Transverse colon (tissue), 4 donors: ENCODE measurements around the gene TTLL12.

Source experiments
- CTCF ChIP-seq, 5 experiments: fragments of 200-600 bp in 3 of 5; fragments of 450-650 bp in 2 of 5; sonication (generic) in 3 of 5; IDR thresholded peaks; 1 replicate in 2 of 5; 2 replicates in 3 of 5; pipeline ENCODE4 v1.5.1; 2016 to 2017; ENCODE audit warnings: antibody characterized with exemption in 5 of 5, inconsistent platforms in 3 of 5, mild to moderate bottlenecking in 2 of 5, moderate library complexity in 1 of 5
- EP300 ChIP-seq: sonication (generic); formaldehyde crosslinking; IDR thresholded peaks from one replicate; pipeline ENCODE4 v1.6.1; 2017; ENCODE audit warnings: antibody characterized with exemption, low read depth
- POLR2A ChIP-seq: fragments of 450-650 bp; IDR thresholded peaks from one replicate; pipeline ENCODE4 v1.6.1; 2016; ENCODE audit warnings: antibody characterized with exemption, mild to moderate bottlenecking, moderate library complexity
- POLR2AphosphoS5 ChIP-seq, 3 donors: sonication (generic); formaldehyde crosslinking; IDR thresholded peaks; one replicate each; pipeline ENCODE4 v1.6.1; 2016; ENCODE audit warnings: antibody characterized with exemption in 3 of 3

- TF ChIP-seq EP300 (no peak), CTCF (IDR thresholded peaks at IDR 0.05) (no peak), POLR2A (peak; percentile 62), POLR2AphosphoS5 (IDR thresholded peaks at IDR 0.05) (peak; percentile 75 to 85 (median 83))
These were observed 35.5 kb downstream of the TTLL12 start, which contains the start of gene TSPO for GRCh38 chr22:43151251-43152002.
